Measurements from ENCODE around the gene C17orf58.
"Not testable (repeated sequence)": the region's sequence is repeated elsewhere in the genome, so short reads cannot be mapped to it uniquely, and the experiment has no call there.

C17orf58 gene

DNA sequence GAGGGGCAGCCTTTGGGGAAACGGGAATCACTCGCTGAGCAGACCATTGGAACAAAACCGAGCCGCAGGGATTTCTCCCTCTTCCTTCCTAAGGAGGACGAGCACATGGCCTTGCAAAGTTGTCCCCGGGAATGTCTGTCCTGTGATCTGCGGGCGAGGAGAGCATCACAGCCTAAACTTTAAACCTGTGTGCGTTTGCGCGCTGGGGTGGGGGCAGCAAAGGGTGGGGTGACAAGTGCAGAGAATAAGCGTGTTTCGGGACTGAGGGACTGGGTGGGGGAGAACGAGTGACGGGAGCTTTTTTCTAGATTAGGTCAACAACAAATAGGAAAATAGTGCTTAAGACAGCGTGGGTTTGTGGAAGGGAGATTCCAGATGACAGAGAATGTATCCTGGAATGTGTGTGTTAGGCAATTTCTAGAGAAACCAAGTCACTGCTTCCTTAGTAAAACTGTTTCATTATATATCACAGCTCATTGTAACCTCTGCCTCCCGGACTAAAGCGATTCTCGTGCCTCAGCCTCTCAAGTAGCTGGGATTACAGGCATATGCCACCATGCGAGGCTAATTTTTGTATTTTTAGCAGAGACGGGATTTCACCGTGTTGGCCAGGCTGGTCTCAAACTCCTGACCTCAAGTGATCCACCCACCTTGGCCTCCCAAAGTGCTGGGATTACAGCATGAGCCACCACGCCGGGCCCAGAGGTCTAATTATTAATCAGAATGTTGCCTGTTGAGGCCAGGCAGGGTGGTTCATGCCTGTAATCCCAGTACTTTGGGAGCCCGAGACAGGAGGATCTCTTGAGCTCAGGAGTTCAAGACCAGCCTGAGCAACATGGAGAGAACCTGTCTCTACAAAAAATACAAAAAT is at the start of gene C17orf58:
Gene C17orf58, minus strand, starts transcription at position 169 of the 871 bp plus-strand sequence. CDS start 271 bp downstream, outside the sequence.
- DNase-seq: not testable (repeated sequence)

DNA sequence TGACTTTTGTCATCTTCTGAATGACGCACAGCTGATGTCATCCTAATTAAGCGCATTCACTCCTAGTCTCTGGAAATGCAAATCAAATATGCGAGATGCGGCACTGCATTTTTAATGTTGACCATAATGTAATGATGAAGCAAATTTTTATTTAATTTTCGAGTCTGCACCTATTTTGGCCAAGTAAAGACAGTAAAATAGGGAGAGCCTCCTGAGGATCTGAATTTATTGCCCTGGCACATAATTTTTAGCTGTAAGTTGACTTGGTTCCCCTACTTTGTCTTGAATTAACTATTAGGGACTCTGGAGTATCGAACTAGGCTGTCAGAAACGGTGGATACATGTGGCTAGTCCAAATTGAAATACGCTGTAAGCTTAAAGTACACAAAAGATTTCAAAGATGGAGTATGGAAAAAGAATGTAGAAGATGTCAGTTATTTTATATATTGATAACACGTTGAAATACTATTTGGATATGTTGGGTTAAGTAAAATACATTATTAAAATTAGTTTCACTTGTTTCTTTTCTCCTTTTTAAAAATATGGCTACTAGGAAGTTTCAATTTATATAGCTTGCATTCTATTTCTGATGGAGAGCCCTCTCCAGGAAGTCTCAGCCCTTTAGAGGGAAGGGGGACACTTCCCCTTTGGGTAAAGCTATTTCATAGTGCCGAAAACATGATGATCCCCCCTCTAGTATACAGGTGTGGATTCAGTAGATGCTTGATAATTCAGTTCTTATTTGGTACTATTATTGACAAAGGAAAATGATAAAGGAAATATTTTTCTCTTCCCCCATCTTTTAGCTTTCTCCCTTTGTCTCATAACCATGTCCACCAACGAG is 40.3 kb upstream of the C17orf58 start:
- no peak for DNase-seq

DNA sequence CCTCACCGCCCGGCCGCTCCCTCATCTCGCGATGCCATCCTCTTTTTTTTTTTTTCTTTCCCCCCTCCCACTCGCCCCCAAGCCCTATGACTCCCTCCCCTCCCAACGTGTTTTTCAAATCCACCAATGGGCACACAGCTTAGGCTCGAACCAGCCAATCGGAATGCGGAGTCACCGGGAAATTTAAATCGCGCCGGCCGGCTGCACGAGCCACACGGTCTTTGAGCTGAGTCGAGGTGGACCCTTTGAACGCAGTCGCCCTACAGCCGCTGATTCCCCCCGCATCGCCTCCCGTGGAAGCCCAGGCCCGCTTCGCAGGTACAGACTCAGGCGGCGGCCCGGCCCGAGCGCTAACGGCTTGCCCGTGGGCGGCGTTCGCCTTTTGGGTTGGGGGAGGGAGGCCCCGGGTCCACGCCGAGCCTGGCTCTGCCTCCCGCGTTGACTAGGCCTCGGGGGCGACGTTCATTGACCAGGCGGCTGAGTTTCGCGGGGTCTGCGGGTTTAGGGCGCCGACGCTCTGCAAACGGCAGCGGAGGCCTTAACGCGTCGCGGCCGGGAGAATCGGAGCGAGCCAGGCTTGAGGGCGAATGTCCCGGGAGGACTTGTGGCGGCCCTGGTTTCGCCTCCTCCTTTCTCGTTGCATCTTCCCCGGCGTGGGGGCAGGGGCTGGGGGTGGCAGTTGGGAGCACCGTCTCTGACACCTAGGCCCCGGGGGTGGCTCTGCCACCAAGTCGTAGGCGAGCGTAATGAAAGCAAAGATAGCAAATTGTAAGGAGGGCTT is 39.4 kb upstream of the C17orf58 start, which contains the start of gene KPNA2:
Gene KPNA2, plus strand, starts transcription at position 213 of the 781 bp plus-strand sequence. CDS start 1,398 bp downstream, outside the sequence.
- peak; percentile 98 for DNase-seq

- DNase-seq: peak; percentile 98
Observed at GRCh38 chr17:68035131-68035522, 38.9 kb upstream of the C17orf58 start.

- DNase-seq: no peak
Observed at GRCh38 chr17:68034452-68034776, 38.1 kb upstream of the C17orf58 start.

DNA sequence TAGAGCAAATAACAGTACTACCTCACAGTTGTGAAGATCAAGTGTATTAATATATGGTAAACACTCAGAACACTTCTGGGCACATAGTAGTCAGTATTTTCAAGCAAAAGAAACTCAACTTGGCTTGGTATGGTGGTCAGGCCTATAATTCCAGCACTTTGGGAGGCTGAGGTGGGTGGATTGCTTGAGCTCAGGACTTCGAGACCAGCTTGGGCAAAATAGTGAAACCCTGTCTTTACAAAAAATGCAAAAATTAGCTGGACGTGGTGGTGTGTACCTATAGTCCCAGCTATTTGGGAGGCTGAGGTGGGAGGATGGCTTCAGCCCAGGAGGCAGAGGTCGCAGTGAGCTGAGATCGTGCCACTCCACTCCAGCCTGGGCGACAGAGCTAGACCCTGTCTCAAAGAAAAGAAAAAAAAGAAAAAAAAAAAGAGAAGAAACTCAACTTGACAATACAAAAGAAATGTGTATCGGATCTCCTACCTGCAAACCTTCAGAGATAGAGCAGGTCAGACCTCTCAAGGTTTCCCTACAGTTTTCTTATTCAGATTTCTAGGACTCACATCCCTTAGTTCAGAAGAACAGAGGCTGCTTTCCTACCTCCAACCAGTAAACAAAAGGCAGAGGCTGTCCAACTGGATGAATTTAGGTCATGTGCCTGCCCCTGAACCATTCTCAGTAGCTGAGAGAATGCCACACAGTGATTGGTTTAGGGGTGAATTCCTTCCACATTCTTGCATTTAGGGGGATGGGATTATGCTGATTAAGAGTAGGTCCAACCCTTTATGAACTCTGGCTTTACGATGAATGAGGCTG is 37.6 kb upstream of the C17orf58 start:
- DNase-seq: no peak

- DNase-seq: peak; percentile 80
Observed at GRCh38 chr17:68029512-68030215, 33.4 kb upstream of the C17orf58 start.

DNA sequence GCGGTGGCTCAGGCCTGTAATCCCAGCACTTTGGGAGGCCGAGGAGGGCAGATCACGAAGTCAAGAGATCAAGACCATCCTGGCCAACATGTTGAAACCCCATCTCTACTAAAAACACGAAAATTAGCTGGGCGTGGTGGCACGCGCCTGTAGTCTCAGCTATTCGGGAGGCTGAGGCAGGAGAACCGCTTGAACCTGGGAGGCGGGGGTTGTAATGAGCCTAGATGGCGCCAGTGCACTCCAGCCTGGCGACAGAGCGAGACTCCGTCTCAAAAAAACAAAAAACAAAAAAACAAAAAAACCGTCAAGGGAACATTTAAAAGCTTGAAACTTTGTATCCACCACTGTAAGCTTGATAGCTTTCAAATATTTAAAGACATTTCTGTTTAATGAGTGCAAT is 26.3 kb upstream of the C17orf58 start:
- DNase-seq: not testable (repeated sequence)

- no peak for DNase-seq
Observed at GRCh38 chr17:68021963-68022362, 25.7 kb upstream of the C17orf58 start.

GRCh38 chr17:68020791-68021190 is 24.5 kb upstream of the C17orf58 start:
- peak; percentile 52 for DNase-seq

GRCh38 chr17:68020409-68020756 is 24.1 kb upstream of the C17orf58 start:
- DNase-seq: no peak

DNA sequence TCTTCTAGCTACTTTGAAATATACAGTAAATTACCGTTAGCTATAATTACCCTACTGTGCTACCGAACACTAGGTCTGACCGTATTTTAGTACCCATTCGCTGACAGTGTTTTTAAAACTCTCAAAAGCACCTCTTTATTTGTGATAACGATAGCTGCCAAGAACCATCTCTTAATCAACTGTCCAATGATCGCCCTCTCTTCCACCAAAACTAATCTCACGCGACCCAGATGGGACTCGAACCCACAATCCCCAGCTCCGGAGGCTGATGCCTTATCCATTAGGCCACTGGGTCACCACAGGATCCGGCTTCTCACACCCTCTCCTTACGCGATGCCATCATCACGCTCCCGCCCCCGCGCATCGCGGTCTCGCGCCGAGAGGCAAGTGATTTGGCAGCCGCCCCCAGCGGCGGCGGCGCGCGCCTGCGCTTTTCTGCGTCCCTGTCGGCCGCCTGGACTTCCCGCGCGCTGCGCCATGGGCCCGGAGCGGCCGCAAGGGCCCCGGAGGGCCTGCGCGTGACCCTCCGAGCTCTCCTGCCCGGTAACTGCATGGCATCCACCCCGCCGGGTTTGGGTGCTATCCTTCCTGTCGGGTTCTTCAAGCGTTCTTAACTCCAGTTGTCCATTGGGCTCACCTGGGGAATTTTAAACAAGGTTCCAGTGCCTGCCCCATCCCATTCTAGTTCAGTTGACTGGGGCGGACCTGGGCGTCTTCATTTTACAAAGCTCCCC is 23.6 kb upstream of the C17orf58 start:
- peak; percentile 95 for DNase-seq

- no peak for DNase-seq
Observed at GRCh38 chr17:68019336-68019674, 23.0 kb upstream of the C17orf58 start.

DNA sequence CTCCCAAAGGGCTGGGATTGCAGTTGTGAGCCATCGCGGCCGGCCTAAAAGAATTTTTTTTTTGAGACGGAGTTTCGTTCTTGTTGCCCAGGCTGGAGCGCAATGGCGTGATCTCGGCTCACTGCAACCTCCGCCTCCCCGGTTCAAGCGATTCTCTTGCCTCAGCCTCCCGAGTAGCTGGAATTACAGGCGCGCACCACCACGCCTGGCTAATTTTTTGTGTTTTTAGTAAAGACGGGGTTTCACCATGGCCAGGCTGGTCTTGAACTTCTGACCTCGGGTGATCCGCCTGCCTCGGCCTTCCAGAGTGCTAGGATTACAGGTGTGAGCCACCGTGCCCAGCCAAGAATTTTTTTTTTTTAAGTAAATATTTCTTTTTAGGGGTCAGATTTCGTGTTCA is 22.2 kb upstream of the C17orf58 start:
- DNase-seq: not testable (repeated sequence)

- DNase-seq: no peak
Observed at GRCh38 chr17:68016838-68017237, 20.6 kb upstream of the C17orf58 start.

GRCh38 chr17:68015081-68015723 is 18.9 kb upstream of the C17orf58 start:
- no peak for DNase-seq

GRCh38 chr17:68013385-68013784 is 17.1 kb upstream of the C17orf58 start:
- DNase-seq: no peak

GRCh38 chr17:68011199-68011665 is 15.0 kb upstream of the C17orf58 start:
- peak; percentile 67 for DNase-seq

DNA sequence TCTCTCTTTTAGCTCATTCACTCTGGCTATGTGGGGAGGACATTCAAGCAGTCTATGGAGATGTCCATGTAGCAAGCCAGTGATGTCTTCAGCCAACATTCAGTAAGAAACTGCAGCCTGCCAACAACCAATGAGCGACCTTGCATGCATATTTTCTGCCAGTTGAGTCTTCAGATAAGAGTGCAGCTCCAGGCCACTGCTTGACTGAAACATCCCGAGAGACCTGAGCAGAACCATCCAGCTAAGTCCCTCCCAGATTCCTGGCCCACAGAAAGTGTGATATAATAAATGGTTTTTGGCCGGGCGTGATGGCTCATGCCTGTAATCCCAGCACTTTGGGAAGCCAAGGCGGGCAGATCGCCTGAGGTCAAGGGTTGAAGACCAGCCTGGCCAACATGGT is 10.5 kb upstream of the C17orf58 start:
- no peak for DNase-seq

- no peak for DNase-seq
Observed at GRCh38 chr17:68004201-68004600, 7.9 kb upstream of the C17orf58 start.

All from NCI-H510A treated with DMSO at 0.1 percent for 48 hours (cell line).